Raji (cell line): ENCODE measurements around the gene CCL28.

Source experiments
- POLR2A ChIP-seq: IDR thresholded peaks from 2 replicates; pipeline ENCODE4 v1.6.1; 2011; ENCODE audit warnings: low read depth, low read length, control low read depth; ENCODE audit not compliant: insufficient read depth

Gene CCL28

DNA sequence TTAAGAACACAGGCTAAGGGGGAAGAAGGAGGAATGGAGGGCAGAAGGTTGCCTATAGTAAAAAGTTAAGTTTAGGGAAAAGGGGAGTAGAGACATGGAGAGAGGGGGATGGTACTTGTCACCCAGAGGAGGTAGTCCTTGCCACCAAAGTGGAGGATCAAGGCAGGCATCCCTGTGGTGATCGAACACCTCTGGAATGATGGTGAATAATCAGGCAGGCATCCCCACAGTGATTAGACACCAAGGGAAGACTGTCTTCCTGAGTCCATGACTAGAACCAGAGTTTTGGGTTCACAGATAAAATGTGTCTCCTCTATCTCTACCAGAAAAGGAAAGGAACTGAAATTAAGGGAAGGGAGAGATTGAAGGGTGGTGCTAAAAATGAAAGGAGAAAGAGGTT is 79.8 kb downstream of the CCL28 start:
- TF ChIP-seq POLR2A: no peak
